Vagina (tissue), 2 donors: Measurements from ENCODE around the gene KIAA0408.

Experiments used
- CTCF ChIP-seq, 3 experiments: fragments of 450-650 bp in 2 of 3; fragments of 200-600 bp in 1 of 3; sonication (generic) in 1 of 3; IDR thresholded peaks; one replicate each; pipeline ENCODE4 v1.5.1; 2017 to 2019; ENCODE audit warnings: antibody characterized with exemption in 3 of 3, mild to moderate bottlenecking in 2 of 3, moderate library complexity in 2 of 3
- POLR2A ChIP-seq, 2 donors: fragments of 450-650 bp; IDR thresholded peaks; one replicate each; pipeline ENCODE4 v1.6.1; 2017; ENCODE audit warnings: antibody characterized with exemption in 2 of 2, mild to moderate bottlenecking in 2 of 2, moderate library complexity in 2 of 2
- POLR2AphosphoS5 ChIP-seq, 2 donors: sonication (generic); formaldehyde crosslinking; IDR thresholded peaks; one replicate each; pipeline ENCODE4 v1.9.0; 2017; ENCODE audit warnings: antibody characterized with exemption in 2 of 2, mild to moderate bottlenecking in 2 of 2, low read depth in 1 of 2; ENCODE audit not compliant: insufficient read depth in 1 of 2

GRCh38 chr6:127446356-127446755 is 12.8 kb downstream of the KIAA0408 start:
- TF ChIP-seq CTCF (IDR thresholded peaks at IDR 0.05) (no peak), POLR2AphosphoS5 (IDR thresholded peaks at IDR 0.05; ENCODE audit: insufficient read depth in 1 of 2, low read depth in 1 of 2) (no peak), POLR2A (IDR thresholded peaks at IDR 0.05) (no peak)
